Activated T-helper 2 cell treated with anti-CD3 and anti-CD28 coated beads, Interferon-gamma antibody, Interleukin-2, Interleukin-4, amounts not matched to agents 10 μg/mL and 5 μg/mL and 100 μg/mL, durations not matched to agents 14 hours and 24 hours and 36 hours (primary cell): ENCODE results near the gene ACOXL. TPM values are rescaled to one million over a fixed set of nuclear protein-coding genes. Genes with fewer than 3 reads are reported as not detected.
"Not testable (repeated sequence)": the region's sequence is repeated elsewhere in the genome, so short reads cannot be mapped to it uniquely, and the experiment has no call there.

Experiments
- DNase-seq: peaks from one replicate; pipeline ENCODE4 v3.0.0; 2021; ENCODE audit warnings: low spot score
- H3K27ac Mint-ChIP-seq: one replicate; pipeline ENCODE4 v1.8.0; 2021; ENCODE audit warnings: mixed read lengths
- H3K27me3 Mint-ChIP-seq: one replicate; pipeline ENCODE4 v1.8.0; 2021; ENCODE audit warnings: low read depth, mixed read lengths
- H3K36me3 Mint-ChIP-seq: one replicate; pipeline ENCODE4 v1.8.0; 2021; ENCODE audit warnings: low read depth, mixed read lengths
- H3K4me1 Mint-ChIP-seq: one replicate; pipeline ENCODE4 v1.8.0; 2021; ENCODE audit warnings: low read depth, mixed read lengths
- H3K4me3 Mint-ChIP-seq: one replicate; pipeline ENCODE4 v1.8.0; 2021; ENCODE audit warnings: low read depth, mild to moderate bottlenecking, moderate library complexity, mixed read lengths
- H3K9me3 Mint-ChIP-seq: one replicate; pipeline ENCODE4 v1.8.0; 2021; ENCODE audit warnings: mixed read lengths
- intact Hi-C: fragments of 100-400 bp; cut with micrococcal nuclease; formaldehyde crosslinking; loops from one replicate; pipeline ENCODE4 v1.15.1; 2023
- total RNA-seq: library from RNA; stranded (reverse); gene quantifications from 2 replicates; pipeline ENCODE4 v1.2.3, GENCODE V29; 2022

ACOXL gene
- total RNA-seq = 1.4 and 1.6 TPM in 2 replicates

- peak within 1 kb of the TSS; percentile 61 for H3K4me3 Mint-ChIP-seq
- peaks cover 3% of the 10 kb centered on the region for H3K36me3 Mint-ChIP-seq
- intact Hi-C loops = no loop called here
- no peaks in the 10 kb centered on the region for H3K9me3 Mint-ChIP-seq
- H3K27me3 Mint-ChIP-seq = peaks cover 67% of the 10 kb centered on the region
- peaks cover 12% of the 10 kb centered on the region for H3K4me1 Mint-ChIP-seq
- no peak within 1 kb of the TSS for H3K27ac Mint-ChIP-seq
- DNase-seq = no peak
These were observed at the start of gene ACOXL for GRCh38 chr2:110732422-110733413. Gene ACOXL, plus strand, starts transcription at chr2:110732573. Its CDS starts 35,817 bp downstream, at chr2:110768390.

- peaks cover 11% of the 10 kb centered on the region for H3K9me3 Mint-ChIP-seq
- no peak overlapping the region for H3K27ac Mint-ChIP-seq
- no peak for DNase-seq
- intact Hi-C loops = no loop called here
- H3K27me3 Mint-ChIP-seq = peaks cover 16% of the 10 kb centered on the region
- H3K4me1 Mint-ChIP-seq = peaks cover 13% of the 10 kb centered on the region
- no peaks in the 10 kb centered on the region for H3K36me3 Mint-ChIP-seq
- H3K4me3 Mint-ChIP-seq = no peak overlapping the region
These were observed 49.5 kb upstream of the ACOXL start for GRCh38 chr2:110682872-110683271.

GRCh38 chr2:110687775-110688484 is 44.4 kb upstream of the ACOXL start:
- H3K4me1 Mint-ChIP-seq, DNase-seq, H3K27ac Mint-ChIP-seq, intact Hi-C loops, H3K4me3 Mint-ChIP-seq, H3K36me3 Mint-ChIP-seq: not testable (repeated sequence)
- Mint-ChIP-seq H3K27me3 (peaks cover 35% of the 10 kb centered on the region), H3K9me3 (peaks cover 30% of the 10 kb centered on the region)

- intact Hi-C loops = no loop called here
- DNase-seq = no peak
- Mint-ChIP-seq H3K27ac (no peak overlapping the region), H3K4me1 (peaks cover 2% of the 10 kb centered on the region), H3K4me3 (no peak overlapping the region), H3K9me3 (peaks cover 30% of the 10 kb centered on the region), H3K27me3 (peaks cover 35% of the 10 kb centered on the region), H3K36me3 (no peaks in the 10 kb centered on the region)
These were observed 43.7 kb upstream of the ACOXL start for GRCh38 chr2:110688594-110689091.

GRCh38 chr2:110690083-110690965 is 42.0 kb upstream of the ACOXL start:
- Mint-ChIP-seq H3K27ac (no peak overlapping the region), H3K4me1 (peaks cover 4% of the 10 kb centered on the region), H3K27me3 (peaks cover 30% of the 10 kb centered on the region), H3K9me3 (peaks cover 30% of the 10 kb centered on the region), H3K36me3 (no peaks in the 10 kb centered on the region), H3K4me3 (no peak overlapping the region)
- intact Hi-C loops = no loop called here
- no peak for DNase-seq

GRCh38 chr2:110691612-110692258 is 40.6 kb upstream of the ACOXL start:
- peaks cover 7% of the 10 kb centered on the region for H3K4me1 Mint-ChIP-seq
- H3K27ac Mint-ChIP-seq = no peak overlapping the region
- H3K36me3 Mint-ChIP-seq = no peaks in the 10 kb centered on the region
- H3K27me3 Mint-ChIP-seq = peaks cover 24% of the 10 kb centered on the region
- intact Hi-C loops = no loop called here
- peaks cover 26% of the 10 kb centered on the region for H3K9me3 Mint-ChIP-seq
- DNase-seq = no peak
- no peak overlapping the region for H3K4me3 Mint-ChIP-seq

- intact Hi-C loops, DNase-seq, H3K4me1 Mint-ChIP-seq, H3K4me3 Mint-ChIP-seq, H3K9me3 Mint-ChIP-seq, H3K27ac Mint-ChIP-seq, H3K36me3 Mint-ChIP-seq: not testable (repeated sequence)
- peaks cover 13% of the 10 kb centered on the region for H3K27me3 Mint-ChIP-seq
These were observed 37.1 kb upstream of the ACOXL start for GRCh38 chr2:110695146-110695898.

GRCh38 chr2:110698253-110698652 is 34.1 kb upstream of the ACOXL start:
- intact Hi-C loops, DNase-seq, H3K9me3 Mint-ChIP-seq, H3K4me1 Mint-ChIP-seq, H3K4me3 Mint-ChIP-seq, H3K36me3 Mint-ChIP-seq, H3K27ac Mint-ChIP-seq: not testable (repeated sequence)
- peaks cover 18% of the 10 kb centered on the region for H3K27me3 Mint-ChIP-seq

- H3K4me3 Mint-ChIP-seq = no peak overlapping the region
- no peaks in the 10 kb centered on the region for H3K4me1 Mint-ChIP-seq
- H3K27ac Mint-ChIP-seq = no peak overlapping the region
- intact Hi-C loops = no loop called here
- H3K36me3 Mint-ChIP-seq = no peaks in the 10 kb centered on the region
- H3K9me3 Mint-ChIP-seq = no peaks in the 10 kb centered on the region
- DNase-seq = no peak
- H3K27me3 Mint-ChIP-seq = peaks cover 50% of the 10 kb centered on the region
These were observed 29.6 kb upstream of the ACOXL start for GRCh38 chr2:110702514-110703380.

- Mint-ChIP-seq H3K27ac (no peak overlapping the region), H3K4me3 (no peak overlapping the region), H3K4me1 (no peaks in the 10 kb centered on the region), H3K36me3 (no peaks in the 10 kb centered on the region), H3K9me3 (no peaks in the 10 kb centered on the region), H3K27me3 (peaks cover 67% of the 10 kb centered on the region)
- intact Hi-C loops = no loop called here
- no peak for DNase-seq
These were observed 24.9 kb upstream of the ACOXL start for GRCh38 chr2:110707386-110707965.
